Thyroid gland (tissue), 4 donors: ENCODE data around the gene MVP.

Experiments used
- POLR2A ChIP-seq, 2 donors: fragments of 450-650 bp; IDR thresholded peaks; one replicate each; pipeline ENCODE4 v1.6.1; 2017; ENCODE audit warnings: antibody characterized with exemption in 2 of 2, mild to moderate bottlenecking in 2 of 2, moderate library complexity in 1 of 2
- TF ChIP-seq, protein P1 (sequence below), 6 experiments: fragments of 200-600 bp in 3 of 6; fragments of 450-650 bp in 3 of 6; sonication (generic) in 3 of 6; IDR thresholded peaks; one replicate each; pipeline ENCODE4 v1.5.1; 2016 to 2019; ENCODE audit warnings: antibody characterized with exemption in 6 of 6, mild to moderate bottlenecking in 2 of 6, inconsistent platforms in 1 of 6, moderate library complexity in 1 of 6

DNA sequence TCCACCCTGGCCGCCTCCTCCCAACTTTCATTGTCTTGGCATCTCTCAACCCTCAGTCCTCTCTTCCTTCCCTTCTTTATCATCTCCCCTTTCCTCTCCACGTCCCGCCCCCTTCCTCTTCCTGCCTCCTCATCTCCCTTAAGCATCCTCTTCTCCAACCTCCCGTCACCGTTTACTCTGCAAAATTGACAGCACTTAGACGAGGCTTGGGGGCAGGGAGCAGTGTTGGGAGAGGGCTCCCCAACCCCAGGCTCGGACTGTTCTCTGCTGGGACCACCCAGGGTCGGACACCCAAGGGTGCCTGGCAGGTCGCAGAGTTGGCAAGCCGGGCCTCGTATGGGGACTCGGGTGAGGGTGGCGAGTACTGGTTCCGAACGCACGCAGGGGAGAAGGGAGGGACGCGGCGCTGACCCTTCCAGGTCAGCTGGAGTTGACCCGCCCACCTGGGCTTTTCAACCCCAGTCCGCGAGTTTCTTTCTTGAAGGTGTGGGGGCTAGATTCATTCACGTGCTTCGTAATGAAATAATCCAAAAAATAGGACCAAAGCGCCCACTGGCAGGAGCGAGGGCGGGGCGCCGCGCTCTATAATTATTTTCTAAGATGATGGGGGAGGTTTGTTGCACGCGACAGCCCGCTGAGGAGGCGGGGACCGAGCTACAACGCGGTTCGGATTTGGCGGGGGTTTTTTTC, 5.1 kb upstream of the MVP start:
- TF ChIP-seq, protein P1, sequence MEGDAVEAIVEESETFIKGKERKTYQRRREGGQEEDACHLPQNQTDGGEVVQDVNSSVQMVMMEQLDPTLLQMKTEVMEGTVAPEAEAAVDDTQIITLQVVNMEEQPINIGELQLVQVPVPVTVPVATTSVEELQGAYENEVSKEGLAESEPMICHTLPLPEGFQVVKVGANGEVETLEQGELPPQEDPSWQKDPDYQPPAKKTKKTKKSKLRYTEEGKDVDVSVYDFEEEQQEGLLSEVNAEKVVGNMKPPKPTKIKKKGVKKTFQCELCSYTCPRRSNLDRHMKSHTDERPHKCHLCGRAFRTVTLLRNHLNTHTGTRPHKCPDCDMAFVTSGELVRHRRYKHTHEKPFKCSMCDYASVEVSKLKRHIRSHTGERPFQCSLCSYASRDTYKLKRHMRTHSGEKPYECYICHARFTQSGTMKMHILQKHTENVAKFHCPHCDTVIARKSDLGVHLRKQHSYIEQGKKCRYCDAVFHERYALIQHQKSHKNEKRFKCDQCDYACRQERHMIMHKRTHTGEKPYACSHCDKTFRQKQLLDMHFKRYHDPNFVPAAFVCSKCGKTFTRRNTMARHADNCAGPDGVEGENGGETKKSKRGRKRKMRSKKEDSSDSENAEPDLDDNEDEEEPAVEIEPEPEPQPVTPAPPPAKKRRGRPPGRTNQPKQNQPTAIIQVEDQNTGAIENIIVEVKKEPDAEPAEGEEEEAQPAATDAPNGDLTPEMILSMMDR (IDR thresholded peaks at IDR 0.05), result no peak
- TF ChIP-seq POLR2A (IDR thresholded peaks at IDR 0.05), result no peak
